ENCODE measurements around the gene GRIK4. TPM values are rescaled to one million over a fixed set of nuclear protein-coding genes. Genes with fewer than 3 reads are reported as not detected.

The GRIK4 gene
- total RNA-seq, 1 donor from 2014 or later, result not detected

GRCh38 chr11:120659076-120659475 is 147.5 kb downstream of the GRIK4 start:
- Mint-ChIP-seq H3K9me3 (no peaks in the 10 kb centered on the region), H3K27me3 (ENCODE audit: low read depth) (peaks cover 6% of the 10 kb centered on the region), H3K4me1 (ENCODE audit: low read depth) (no peaks in the 10 kb centered on the region), H3K27ac (no peak overlapping the region), H3K36me3 (ENCODE audit: low read depth) (no peaks in the 10 kb centered on the region), H3K4me3 (ENCODE audit: low read depth) (no peak overlapping the region)
- intact Hi-C loops (cut with micrococcal nuclease), result no loop called here
- DNase-seq (ENCODE audit: low spot score), result no peak

- Mint-ChIP-seq H3K27ac (no peak overlapping the region), H3K36me3 (ENCODE audit: low read depth) (no peaks in the 10 kb centered on the region), H3K4me3 (ENCODE audit: low read depth) (no peak overlapping the region), H3K9me3 (no peaks in the 10 kb centered on the region), H3K4me1 (ENCODE audit: low read depth) (no peaks in the 10 kb centered on the region), H3K27me3 (ENCODE audit: low read depth) (peaks cover 6% of the 10 kb centered on the region)
- DNase-seq (ENCODE audit: low spot score), result no peak
- intact Hi-C loops (cut with micrococcal nuclease), result no loop called here
These were observed 148.5 kb downstream of the GRIK4 start for GRCh38 chr11:120660024-120660565.

- no peak for DNase-seq (ENCODE audit: low spot score)
- no peaks in the 10 kb centered on the region for H3K4me1 Mint-ChIP-seq (ENCODE audit: low read depth)
- H3K36me3 Mint-ChIP-seq (ENCODE audit: low read depth), result no peaks in the 10 kb centered on the region
- no peak overlapping the region for H3K4me3 Mint-ChIP-seq (ENCODE audit: low read depth)
- intact Hi-C loops (cut with micrococcal nuclease), result no loop called here
- no peaks in the 10 kb centered on the region for H3K9me3 Mint-ChIP-seq
- peaks cover 6% of the 10 kb centered on the region for H3K27me3 Mint-ChIP-seq (ENCODE audit: low read depth)
- H3K27ac Mint-ChIP-seq, result no peak overlapping the region
These were observed 150.6 kb downstream of the GRIK4 start for GRCh38 chr11:120662071-120662676.

GRCh38 chr11:120663142-120663541 is 151.6 kb downstream of the GRIK4 start:
- intact Hi-C loops (cut with micrococcal nuclease), result no loop called here
- H3K27me3 Mint-ChIP-seq (ENCODE audit: low read depth), result peaks cover 6% of the 10 kb centered on the region
- H3K27ac Mint-ChIP-seq, result no peak overlapping the region
- no peaks in the 10 kb centered on the region for H3K36me3 Mint-ChIP-seq (ENCODE audit: low read depth)
- DNase-seq (ENCODE audit: low spot score), result no peak
- H3K4me3 Mint-ChIP-seq (ENCODE audit: low read depth), result no peak overlapping the region
- no peaks in the 10 kb centered on the region for H3K4me1 Mint-ChIP-seq (ENCODE audit: low read depth)
- H3K9me3 Mint-ChIP-seq, result no peaks in the 10 kb centered on the region

GRCh38 chr11:120666121-120666639 is 154.6 kb downstream of the GRIK4 start:
- H3K4me3 Mint-ChIP-seq (ENCODE audit: low read depth), result no peak overlapping the region
- no peak for DNase-seq (ENCODE audit: low spot score)
- intact Hi-C loops (cut with micrococcal nuclease), result no loop called here
- H3K9me3 Mint-ChIP-seq, result no peaks in the 10 kb centered on the region
- peaks cover 3% of the 10 kb centered on the region for H3K27me3 Mint-ChIP-seq (ENCODE audit: low read depth)
- H3K4me1 Mint-ChIP-seq (ENCODE audit: low read depth), result no peaks in the 10 kb centered on the region
- no peaks in the 10 kb centered on the region for H3K36me3 Mint-ChIP-seq (ENCODE audit: low read depth)
- no peak overlapping the region for H3K27ac Mint-ChIP-seq

GRCh38 chr11:120667281-120667680 is 155.7 kb downstream of the GRIK4 start:
- Mint-ChIP-seq H3K9me3 (no peaks in the 10 kb centered on the region), H3K27me3 (ENCODE audit: low read depth) (peaks cover 3% of the 10 kb centered on the region), H3K27ac (no peak overlapping the region), H3K4me1 (ENCODE audit: low read depth) (no peaks in the 10 kb centered on the region), H3K4me3 (ENCODE audit: low read depth) (no peak overlapping the region), H3K36me3 (ENCODE audit: low read depth) (no peaks in the 10 kb centered on the region)
- intact Hi-C loops (cut with micrococcal nuclease), result no loop called here
- no peak for DNase-seq (ENCODE audit: low spot score)

GRCh38 chr11:120667934-120668333 is 156.4 kb downstream of the GRIK4 start:
- no peak overlapping the region for H3K27ac Mint-ChIP-seq
- H3K36me3 Mint-ChIP-seq (ENCODE audit: low read depth), result no peaks in the 10 kb centered on the region
- no peak overlapping the region for H3K4me3 Mint-ChIP-seq (ENCODE audit: low read depth)
- H3K9me3 Mint-ChIP-seq, result no peaks in the 10 kb centered on the region
- H3K27me3 Mint-ChIP-seq (ENCODE audit: low read depth), result peaks cover 3% of the 10 kb centered on the region
- H3K4me1 Mint-ChIP-seq (ENCODE audit: low read depth), result no peaks in the 10 kb centered on the region
- intact Hi-C loops (cut with micrococcal nuclease), result no loop called here
- no peak for DNase-seq (ENCODE audit: low spot score)

- Mint-ChIP-seq H3K27ac (no peak overlapping the region), H3K9me3 (no peaks in the 10 kb centered on the region), H3K4me1 (ENCODE audit: low read depth) (no peaks in the 10 kb centered on the region), H3K36me3 (ENCODE audit: low read depth) (no peaks in the 10 kb centered on the region), H3K4me3 (ENCODE audit: low read depth) (no peak overlapping the region), H3K27me3 (ENCODE audit: low read depth) (peaks cover 2% of the 10 kb centered on the region)
- DNase-seq (ENCODE audit: low spot score), result no peak
- intact Hi-C loops (cut with micrococcal nuclease), result no loop called here
These were observed 157.0 kb downstream of the GRIK4 start for GRCh38 chr11:120668537-120668936.

- peaks cover 3% of the 10 kb centered on the region for H3K27me3 Mint-ChIP-seq (ENCODE audit: low read depth)
- intact Hi-C loops (cut with micrococcal nuclease), result no loop called here
- H3K27ac Mint-ChIP-seq, result no peak overlapping the region
- H3K4me1 Mint-ChIP-seq (ENCODE audit: low read depth), result no peaks in the 10 kb centered on the region
- no peak overlapping the region for H3K4me3 Mint-ChIP-seq (ENCODE audit: low read depth)
- no peak for DNase-seq (ENCODE audit: low spot score)
- H3K36me3 Mint-ChIP-seq (ENCODE audit: low read depth), result no peaks in the 10 kb centered on the region
- H3K9me3 Mint-ChIP-seq, result no peaks in the 10 kb centered on the region
These were observed 163.0 kb downstream of the GRIK4 start for GRCh38 chr11:120674542-120674941.

GRCh38 chr11:120675171-120675570 is 163.6 kb downstream of the GRIK4 start:
- H3K27me3 Mint-ChIP-seq (ENCODE audit: low read depth), result peaks cover 3% of the 10 kb centered on the region
- no peaks in the 10 kb centered on the region for H3K9me3 Mint-ChIP-seq
- DNase-seq (ENCODE audit: low spot score), result no peak
- intact Hi-C loops (cut with micrococcal nuclease), result no loop called here
- H3K36me3 Mint-ChIP-seq (ENCODE audit: low read depth), result no peaks in the 10 kb centered on the region
- H3K27ac Mint-ChIP-seq, result no peak overlapping the region
- H3K4me1 Mint-ChIP-seq (ENCODE audit: low read depth), result no peaks in the 10 kb centered on the region
- H3K4me3 Mint-ChIP-seq (ENCODE audit: low read depth), result no peak overlapping the region

- DNase-seq (ENCODE audit: low spot score), result no peak
- intact Hi-C loops (cut with micrococcal nuclease), result no loop called here
- H3K4me1 Mint-ChIP-seq (ENCODE audit: low read depth), result no peaks in the 10 kb centered on the region
- H3K4me3 Mint-ChIP-seq (ENCODE audit: low read depth), result no peak overlapping the region
- H3K27me3 Mint-ChIP-seq (ENCODE audit: low read depth), result peaks cover 3% of the 10 kb centered on the region
- H3K27ac Mint-ChIP-seq, result no peak overlapping the region
- H3K36me3 Mint-ChIP-seq (ENCODE audit: low read depth), result no peaks in the 10 kb centered on the region
- no peaks in the 10 kb centered on the region for H3K9me3 Mint-ChIP-seq
These were observed 165.4 kb downstream of the GRIK4 start for GRCh38 chr11:120676991-120677390.

- H3K4me3 Mint-ChIP-seq (ENCODE audit: low read depth), result no peak overlapping the region
- H3K9me3 Mint-ChIP-seq, result no peaks in the 10 kb centered on the region
- no peaks in the 10 kb centered on the region for H3K4me1 Mint-ChIP-seq (ENCODE audit: low read depth)
- intact Hi-C loops (cut with micrococcal nuclease), result loop anchor here (10.0 kb wide), 1 partner anchor 346 kb away; the partner anchor contains the start of gene ARHGEF12
- H3K36me3 Mint-ChIP-seq (ENCODE audit: low read depth), result no peaks in the 10 kb centered on the region
- DNase-seq (ENCODE audit: low spot score), result no peak
- no peak overlapping the region for H3K27ac Mint-ChIP-seq
- peaks cover 7% of the 10 kb centered on the region for H3K27me3 Mint-ChIP-seq (ENCODE audit: low read depth)
These were observed 168.8 kb downstream of the GRIK4 start for GRCh38 chr11:120680322-120680721.

GRCh38 chr11:120681434-120682331 is 170.1 kb downstream of the GRIK4 start:
- Mint-ChIP-seq H3K27ac (no peak overlapping the region), H3K27me3 (ENCODE audit: low read depth) (peaks cover 9% of the 10 kb centered on the region), H3K36me3 (ENCODE audit: low read depth) (no peaks in the 10 kb centered on the region)

More at GRCh38 chr11:120681434-120682331, 170.1 kb downstream of the GRIK4 start:
- no peaks in the 10 kb centered on the region for H3K9me3 Mint-ChIP-seq
- no peaks in the 10 kb centered on the region for H3K4me1 Mint-ChIP-seq (ENCODE audit: low read depth)
- intact Hi-C loops (cut with micrococcal nuclease), result loop anchor here (10.0 kb wide), 1 partner anchor 347 kb away; the partner anchor contains the start of gene ARHGEF12
- no peak overlapping the region for H3K4me3 Mint-ChIP-seq (ENCODE audit: low read depth)
- no peak for DNase-seq (ENCODE audit: low spot score)

All from activated T-helper 2 cell treated with anti-CD3 and anti-CD28 coated beads, Interferon-gamma antibody, Interleukin-2, Interleukin-4, amounts not matched to agents 10 μg/mL and 5 μg/mL and 100 μg/mL, durations not matched to agents 14 hours and 24 hours and 36 hours (primary cell).